SK-N-SH treated with all-trans-retinoic acid at 6 μM for 48 hours (cell line): ENCODE results near the gene SYNDIG1L.

Experiments used
- ARNTL ChIP-seq: fragments of 450-650 bp; formaldehyde crosslinking; IDR thresholded peaks from 2 replicates; pipeline ENCODE4 v1.5.0; 2020; ENCODE audit warnings: low read depth, mild to moderate bottlenecking, moderate library complexity, borderline replicate concordance
- CREB5 ChIP-seq: fragments of 250-450 bp; sonication (Bioruptor Pico); IDR thresholded peaks from 2 replicates; pipeline ENCODE4 v1.5.1; 2020; ENCODE audit warnings: low read depth, mild to moderate bottlenecking, moderate library complexity
- CSDC2 ChIP-seq: fragments of 250-450 bp; sonication (Bioruptor Pico); IDR thresholded peaks from 2 replicates; pipeline ENCODE4 v1.5.0; 2020; ENCODE audit warnings: mild to moderate bottlenecking, moderate library complexity
- CSRNP3 ChIP-seq: fragments of 250-450 bp; sonication (Bioruptor Pico); IDR thresholded peaks from 2 replicates; pipeline ENCODE4 v1.5.1; 2021; ENCODE audit warnings: mild to moderate bottlenecking, moderate library complexity
- ESRRG ChIP-seq: fragments of 250-450 bp; sonication (Bioruptor Pico); IDR thresholded peaks from 2 replicates; pipeline ENCODE4 v1.6.1; 2021; ENCODE audit warnings: mild to moderate bottlenecking
- PATZ1 ChIP-seq: fragments of 250-450 bp; sonication (Bioruptor Pico); IDR thresholded peaks from 2 replicates; pipeline ENCODE4 v1.8.0; 2020; ENCODE audit warnings: mild to moderate bottlenecking, moderate library complexity, borderline replicate concordance
- POU6F1 ChIP-seq: fragments of 250-450 bp; sonication (Bioruptor Pico); IDR thresholded peaks from 2 replicates; pipeline ENCODE4 v1.8.0; 2021; ENCODE audit warnings: low read depth, mild to moderate bottlenecking, moderate library complexity, borderline replicate concordance
- RARB ChIP-seq: fragments of 250-450 bp; sonication (Bioruptor Pico); IDR thresholded peaks from 2 replicates; pipeline ENCODE4 v1.8.0; 2021; ENCODE audit warnings: mild to moderate bottlenecking, moderate library complexity
- TCF4 ChIP-seq: fragments of 250-450 bp; sonication (Bioruptor Pico); IDR thresholded peaks from 2 replicates; pipeline ENCODE4 v1.8.0; 2021; ENCODE audit warnings: mild to moderate bottlenecking, moderate library complexity, borderline replicate concordance
- ZFP3 ChIP-seq: fragments of 250-450 bp; sonication (Bioruptor Pico); IDR thresholded peaks from 2 replicates; pipeline ENCODE4 v1.5.0; 2020; ENCODE audit warnings: mild to moderate bottlenecking, moderate library complexity
- ZFP30 ChIP-seq: fragments of 450-650 bp; formaldehyde crosslinking; IDR thresholded peaks from 2 replicates; pipeline ENCODE4 v1.5.0; 2022; ENCODE audit warnings: mild to moderate bottlenecking, moderate library complexity
- ZNF565 ChIP-seq: fragments of 450-650 bp; formaldehyde crosslinking; conservative IDR thresholded peaks from 2 replicates; pipeline ENCODE4 v1.5.0; 2020; ENCODE audit warnings: low read depth, mild to moderate bottlenecking, moderate library complexity
- ZNF8 ChIP-seq: fragments of 450-650 bp; formaldehyde crosslinking; IDR thresholded peaks from 2 replicates; pipeline ENCODE4 v1.5.0; 2020; ENCODE audit warnings: mild to moderate bottlenecking, moderate library complexity
- TF ChIP-seq, protein P1 (sequence below): fragments of 250-450 bp; sonication (Bioruptor Pico); IDR thresholded peaks from 2 replicates; pipeline ENCODE4 v1.5.0; 2020; ENCODE audit warnings: mild to moderate bottlenecking, moderate library complexity

- TF ChIP-seq ARNTL (no peak), ZNF8 (CRISPR knock-in tag) (no peak), RARB (CRISPR knock-in tag) (no peak), POU6F1 (no peak), ZNF565 (no peak), ZFP3 (CRISPR knock-in tag) (no peak), ZFP30 (no peak), CREB5 (CRISPR knock-in tag) (no peak), CSDC2 (CRISPR knock-in tag) (no peak), ESRRG (CRISPR knock-in tag) (no peak), TCF4 (CRISPR knock-in tag) (no peak), CSRNP3 (CRISPR knock-in tag) (no peak), PATZ1 (CRISPR knock-in tag) (no peak)
- TF ChIP-seq, protein P1, sequence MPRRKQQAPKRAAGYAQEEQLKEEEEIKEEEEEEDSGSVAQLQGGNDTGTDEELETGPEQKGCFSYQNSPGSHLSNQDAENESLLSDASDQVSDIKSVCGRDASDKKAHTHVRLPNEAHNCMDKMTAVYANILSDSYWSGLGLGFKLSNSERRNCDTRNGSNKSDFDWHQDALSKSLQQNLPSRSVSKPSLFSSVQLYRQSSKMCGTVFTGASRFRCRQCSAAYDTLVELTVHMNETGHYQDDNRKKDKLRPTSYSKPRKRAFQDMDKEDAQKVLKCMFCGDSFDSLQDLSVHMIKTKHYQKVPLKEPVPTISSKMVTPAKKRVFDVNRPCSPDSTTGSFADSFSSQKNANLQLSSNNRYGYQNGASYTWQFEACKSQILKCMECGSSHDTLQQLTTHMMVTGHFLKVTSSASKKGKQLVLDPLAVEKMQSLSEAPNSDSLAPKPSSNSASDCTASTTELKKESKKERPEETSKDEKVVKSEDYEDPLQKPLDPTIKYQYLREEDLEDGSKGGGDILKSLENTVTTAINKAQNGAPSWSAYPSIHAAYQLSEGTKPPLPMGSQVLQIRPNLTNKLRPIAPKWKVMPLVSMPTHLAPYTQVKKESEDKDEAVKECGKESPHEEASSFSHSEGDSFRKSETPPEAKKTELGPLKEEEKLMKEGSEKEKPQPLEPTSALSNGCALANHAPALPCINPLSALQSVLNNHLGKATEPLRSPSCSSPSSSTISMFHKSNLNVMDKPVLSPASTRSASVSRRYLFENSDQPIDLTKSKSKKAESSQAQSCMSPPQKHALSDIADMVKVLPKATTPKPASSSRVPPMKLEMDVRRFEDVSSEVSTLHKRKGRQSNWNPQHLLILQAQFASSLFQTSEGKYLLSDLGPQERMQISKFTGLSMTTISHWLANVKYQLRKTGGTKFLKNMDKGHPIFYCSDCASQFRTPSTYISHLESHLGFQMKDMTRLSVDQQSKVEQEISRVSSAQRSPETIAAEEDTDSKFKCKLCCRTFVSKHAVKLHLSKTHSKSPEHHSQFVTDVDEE: no peak
Observed at GRCh38 chr14:74412753-74413152, 13.3 kb downstream of the SYNDIG1L start.
